Fibroblast of villous mesenchyme (primary cell): ENCODE measurements around the gene PLXNC1. TPM values are rescaled to one million over a fixed set of nuclear protein-coding genes. Genes with fewer than 3 reads are reported as not detected.
A peak's percentile ranks its signal among the peaks of the same experiment; 100 is the strongest.

Experiments
- DNase-seq: peaks from one replicate; pipeline ENCODE4 v3.0.0-alpha.2; 2010; ENCODE audit warnings: low read depth
- H3K4me3 ChIP-seq: 2 replicates; pipeline ENCODE4 v1.5.1; 2011; ENCODE audit warnings: low read depth, mild to moderate bottlenecking, low read length
- total RNA-seq: library from RNA; depleted of rRNA; stranded (reverse); fragments of >200 nt; gene quantifications from 2 replicates; pipeline ENCODE4 v1.2.3, GENCODE V29; 2012
- TF ChIP-seq, protein P1 (sequence below): IDR thresholded peaks from 2 replicates; pipeline ENCODE4 v1.5.1; 2012; ENCODE audit warnings: low read depth, mild to moderate bottlenecking, low read length; ENCODE audit not compliant: insufficient read depth

Gene PLXNC1
- total RNA-seq, 1 donor, result 0.86 TPM

DNA sequence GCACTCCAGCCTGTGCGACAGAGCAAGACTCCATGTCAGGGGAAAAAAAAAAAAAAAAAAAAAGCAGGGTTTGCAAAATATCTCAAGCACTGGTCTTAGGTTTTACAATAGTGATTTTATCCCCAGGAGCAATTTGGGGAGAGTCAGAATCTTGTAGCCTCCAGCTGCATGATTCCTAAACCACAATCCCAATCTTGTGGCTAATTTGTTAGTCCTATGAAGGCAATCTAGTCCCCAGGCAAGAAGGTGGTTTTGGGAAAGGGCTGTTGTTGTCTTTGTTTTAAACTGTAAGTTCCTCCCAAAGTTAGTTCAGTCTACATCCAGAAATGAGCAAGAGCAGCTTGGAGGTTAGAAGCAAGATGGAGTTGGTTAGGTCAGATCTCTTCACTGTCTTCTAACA is 135.7 kb downstream of the PLXNC1 start:
- TF ChIP-seq, protein P1, sequence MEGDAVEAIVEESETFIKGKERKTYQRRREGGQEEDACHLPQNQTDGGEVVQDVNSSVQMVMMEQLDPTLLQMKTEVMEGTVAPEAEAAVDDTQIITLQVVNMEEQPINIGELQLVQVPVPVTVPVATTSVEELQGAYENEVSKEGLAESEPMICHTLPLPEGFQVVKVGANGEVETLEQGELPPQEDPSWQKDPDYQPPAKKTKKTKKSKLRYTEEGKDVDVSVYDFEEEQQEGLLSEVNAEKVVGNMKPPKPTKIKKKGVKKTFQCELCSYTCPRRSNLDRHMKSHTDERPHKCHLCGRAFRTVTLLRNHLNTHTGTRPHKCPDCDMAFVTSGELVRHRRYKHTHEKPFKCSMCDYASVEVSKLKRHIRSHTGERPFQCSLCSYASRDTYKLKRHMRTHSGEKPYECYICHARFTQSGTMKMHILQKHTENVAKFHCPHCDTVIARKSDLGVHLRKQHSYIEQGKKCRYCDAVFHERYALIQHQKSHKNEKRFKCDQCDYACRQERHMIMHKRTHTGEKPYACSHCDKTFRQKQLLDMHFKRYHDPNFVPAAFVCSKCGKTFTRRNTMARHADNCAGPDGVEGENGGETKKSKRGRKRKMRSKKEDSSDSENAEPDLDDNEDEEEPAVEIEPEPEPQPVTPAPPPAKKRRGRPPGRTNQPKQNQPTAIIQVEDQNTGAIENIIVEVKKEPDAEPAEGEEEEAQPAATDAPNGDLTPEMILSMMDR, result no peak
- no peak overlapping the region for H3K4me3 ChIP-seq
- no peak for DNase-seq

DNA sequence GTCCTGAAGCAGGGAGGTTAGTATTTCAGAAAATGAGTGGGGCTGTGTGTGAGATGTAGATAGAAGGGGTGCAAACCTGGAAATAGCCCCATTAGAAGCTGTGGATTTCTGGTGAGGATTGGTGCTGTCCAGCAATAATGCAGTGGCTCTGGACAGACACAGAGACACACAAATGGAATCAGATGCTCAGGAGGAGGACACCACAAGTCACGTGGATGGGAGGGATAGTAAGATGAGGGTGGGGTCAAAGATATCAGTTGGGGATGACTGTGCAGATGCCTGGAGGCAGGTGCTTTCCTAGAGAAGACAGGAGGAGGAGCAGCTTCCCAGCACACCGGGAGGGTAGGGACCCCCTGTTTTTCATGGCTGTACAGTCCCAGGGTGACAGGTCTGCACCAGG is 136.5 kb downstream of the PLXNC1 start:
- TF ChIP-seq, protein P1, result no peak
- H3K4me3 ChIP-seq, result no peak overlapping the region
- no peak for DNase-seq

DNA sequence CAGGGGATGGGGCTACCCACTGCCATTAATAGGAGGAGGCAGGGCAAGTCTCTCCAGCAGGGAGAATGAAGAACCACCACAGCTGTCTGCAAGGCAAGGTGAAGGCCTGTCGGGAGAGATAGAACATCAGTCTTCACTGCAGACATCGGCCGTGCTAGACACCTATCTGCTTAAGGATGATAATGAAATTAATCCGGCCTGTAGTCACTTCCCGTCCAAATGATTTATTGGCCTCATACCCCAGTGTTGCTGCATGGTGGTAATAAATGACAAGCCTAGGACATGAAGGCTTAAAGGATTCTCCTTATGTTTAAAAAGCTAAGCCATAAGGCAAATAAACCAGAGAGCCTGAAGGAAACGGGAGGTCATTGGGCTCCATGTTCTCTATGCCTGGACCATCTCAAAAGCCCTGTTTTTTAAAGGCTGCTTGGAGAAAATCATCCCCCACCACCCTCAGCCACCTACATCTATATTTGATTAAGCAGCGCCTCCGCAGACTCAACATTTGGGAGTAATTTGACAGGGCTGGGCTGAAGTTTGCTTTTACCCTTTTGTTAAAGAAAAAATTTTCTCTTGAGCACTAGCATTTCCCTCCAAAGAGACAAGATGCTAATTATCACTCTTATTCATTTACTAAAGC is 137.7 kb downstream of the PLXNC1 start:
- TF ChIP-seq, protein P1, result no peak
- peak; percentile 92 for DNase-seq
- H3K4me3 ChIP-seq, result no peak overlapping the region

DNA sequence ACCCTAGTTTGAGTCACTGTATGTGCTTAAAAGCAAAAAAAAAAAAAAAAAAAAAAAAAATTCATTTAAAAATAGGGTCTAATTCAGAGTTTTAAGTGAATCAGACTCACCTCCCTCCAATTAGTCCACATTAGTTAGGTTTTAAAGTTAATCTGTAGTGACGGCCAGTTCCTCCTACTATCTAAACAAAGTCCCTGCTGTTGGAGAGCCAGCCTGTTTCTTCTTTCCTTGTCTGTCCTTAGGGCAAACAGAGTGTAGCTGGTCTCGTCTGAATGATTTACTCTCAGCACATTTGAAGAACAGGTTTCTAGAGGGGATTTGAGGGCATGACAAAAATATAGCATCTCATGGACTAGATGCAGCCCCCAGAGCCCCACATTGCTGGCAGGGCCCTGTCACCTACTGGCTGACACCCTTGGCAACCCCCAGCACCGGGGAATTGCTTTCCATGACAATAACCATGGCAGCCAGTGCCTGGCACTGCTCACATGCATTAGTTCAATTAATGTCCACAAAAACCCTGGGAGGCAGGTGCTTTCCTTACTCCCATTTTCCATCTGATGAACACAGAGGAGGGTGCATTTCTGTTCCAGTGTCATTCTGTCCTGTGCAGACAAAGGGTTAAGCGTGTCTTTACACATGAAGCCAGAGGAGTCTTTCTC is 138.3 kb downstream of the PLXNC1 start:
- TF ChIP-seq, protein P1, result no peak
- no peak for DNase-seq
- no peak overlapping the region for H3K4me3 ChIP-seq

DNA sequence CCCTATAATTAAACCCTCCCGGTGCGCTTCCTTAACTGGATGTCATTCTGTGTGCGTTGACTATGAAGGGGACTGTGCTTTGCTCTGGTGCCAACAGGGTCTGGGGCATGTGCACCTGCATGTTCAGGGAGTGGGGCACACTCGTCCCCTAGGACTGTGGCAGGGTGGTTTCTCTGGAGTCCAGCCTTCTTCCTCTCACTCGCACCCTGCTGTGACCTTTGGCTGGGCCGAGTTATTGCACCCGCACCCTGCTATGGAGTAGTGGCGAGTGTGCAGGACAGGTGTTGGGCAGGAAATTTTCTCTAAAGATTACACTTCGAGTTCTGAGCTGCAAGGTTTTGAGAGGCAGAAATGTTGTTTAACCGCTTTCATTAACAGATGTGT is 138.9 kb downstream of the PLXNC1 start:
- DNase-seq, result no peak
- TF ChIP-seq, protein P1, result no peak
- no peak overlapping the region for H3K4me3 ChIP-seq

DNA sequence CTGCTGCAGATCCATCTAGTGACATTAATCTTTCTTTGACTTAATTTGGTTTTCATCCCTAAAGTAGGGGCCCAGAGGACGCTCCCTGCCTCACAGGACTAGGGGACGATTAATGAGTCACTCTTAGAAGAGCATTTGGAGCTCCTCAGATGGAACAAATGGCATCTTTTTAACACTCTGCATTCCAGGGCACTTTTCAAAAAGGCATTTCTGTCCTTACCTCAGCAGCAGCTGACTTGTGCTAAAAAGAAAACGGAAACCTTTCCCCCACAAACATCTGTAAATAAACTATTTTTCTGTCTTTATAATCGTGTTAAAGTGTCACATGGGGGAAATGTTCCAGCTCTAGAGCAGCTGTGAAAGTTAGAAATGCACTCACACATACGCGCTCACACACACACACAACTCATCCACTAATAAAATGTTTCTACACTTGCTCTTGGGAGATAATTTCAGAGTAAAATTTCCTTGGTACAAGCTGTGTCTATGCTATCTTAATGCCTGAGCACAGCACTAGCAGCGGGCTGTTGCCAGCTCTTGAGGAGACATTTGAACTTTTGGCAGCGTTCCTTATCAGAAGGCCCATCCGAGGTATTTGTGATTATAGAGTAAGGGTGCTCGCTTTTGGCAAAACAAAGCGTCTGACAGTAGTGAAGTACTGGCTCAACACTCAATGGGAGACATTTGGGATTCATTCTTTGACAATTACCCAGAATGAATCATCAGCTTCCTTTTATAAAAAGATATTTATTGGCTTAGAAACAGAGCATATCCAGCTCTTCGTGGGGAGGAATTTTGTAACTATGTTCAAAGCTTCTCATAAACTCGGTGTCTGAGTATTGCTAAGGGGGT is 141.3 kb downstream of the PLXNC1 start:
- TF ChIP-seq, protein P1, result no peak
- no peak overlapping the region for H3K4me3 ChIP-seq
- peak; percentile 81 for DNase-seq
